Activated T-helper 1 cell treated with anti-CD3 and anti-CD28 coated beads, Interleukin-12 subunit alpha, Interleukin-12 subunit beta, Interleukin-2, Interleukin-4 antibody, amounts not matched to agents 30 ng/mL and 10 ng/mL and 1 ng/mL, durations not matched to agents 14 hours and 24 hours and 36 hours (primary cell): ENCODE measurements around the gene DNAH17. TPM values are rescaled to one million over a fixed set of nuclear protein-coding genes. Genes with fewer than 3 reads are reported as not detected.
"Not testable (repeated sequence)": the region's sequence is repeated elsewhere in the genome, so short reads cannot be mapped to it uniquely, and the experiment has no call there.

Source experiments
- DNase-seq: peaks from one replicate; pipeline ENCODE4 v3.0.0; 2021; ENCODE audit warnings: low spot score
- H3K27ac Mint-ChIP-seq: one replicate; pipeline ENCODE4 v1.8.0; 2021; ENCODE audit warnings: mild to moderate bottlenecking, mixed read lengths
- H3K27me3 Mint-ChIP-seq: one replicate; pipeline ENCODE4 v1.8.0; 2022; ENCODE audit warnings: mild to moderate bottlenecking, moderate library complexity, mixed read lengths; ENCODE audit not compliant: insufficient read depth
- H3K36me3 Mint-ChIP-seq: one replicate; pipeline ENCODE4 v1.8.0; 2021; ENCODE audit warnings: low read depth, mixed read lengths
- H3K4me1 Mint-ChIP-seq: one replicate; pipeline ENCODE4 v1.8.0; 2021; ENCODE audit warnings: low read depth, mixed read lengths
- H3K4me3 Mint-ChIP-seq: one replicate; pipeline ENCODE4 v1.8.0; 2021; ENCODE audit warnings: mild to moderate bottlenecking, moderate library complexity, mixed read lengths
- H3K9me3 Mint-ChIP-seq: one replicate; pipeline ENCODE4 v1.8.0; 2021; ENCODE audit warnings: mixed read lengths
- intact Hi-C: fragments of 100-400 bp; cut with micrococcal nuclease; formaldehyde crosslinking; loops from one replicate; pipeline ENCODE4 v1.15.1; 2024
- total RNA-seq: library from RNA; stranded (reverse); gene quantifications from 2 replicates; pipeline ENCODE4 v1.2.3, GENCODE V29; 2022

Gene DNAH17
- total RNA-seq, 1 donor from 2014 or later: 0.18 TPM

GRCh38 chr17:78512976-78513375 lies 64.2 kb downstream of the DNAH17 start:
- no peak for DNase-seq
- Mint-ChIP-seq H3K27me3 (peaks cover 2% of the 10 kb centered on the region), H3K36me3 (no peaks in the 10 kb centered on the region), H3K27ac (no peak overlapping the region), H3K9me3 (no peaks in the 10 kb centered on the region), H3K4me1 (no peaks in the 10 kb centered on the region), H3K4me3 (no peak overlapping the region)
- intact Hi-C loops: no loop called here

- H3K27me3 Mint-ChIP-seq: peaks cover 4% of the 10 kb centered on the region
- no peak overlapping the region for H3K4me3 Mint-ChIP-seq
- DNase-seq: no peak
- no peaks in the 10 kb centered on the region for H3K9me3 Mint-ChIP-seq
- no peak overlapping the region for H3K27ac Mint-ChIP-seq
- intact Hi-C loops: no loop called here
- no peaks in the 10 kb centered on the region for H3K36me3 Mint-ChIP-seq
- H3K4me1 Mint-ChIP-seq: no peaks in the 10 kb centered on the region
Observed at GRCh38 chr17:78510141-78511075, 66.8 kb downstream of the DNAH17 start.

GRCh38 chr17:78507526-78507925 lies 69.7 kb downstream of the DNAH17 start:
- Mint-ChIP-seq H3K27me3 (peaks cover 2% of the 10 kb centered on the region), H3K4me1 (no peaks in the 10 kb centered on the region), H3K4me3 (no peak overlapping the region), H3K9me3 (no peaks in the 10 kb centered on the region), H3K36me3 (no peaks in the 10 kb centered on the region), H3K27ac (no peak overlapping the region)
- DNase-seq: no peak
- intact Hi-C loops: no loop called here

DNA sequence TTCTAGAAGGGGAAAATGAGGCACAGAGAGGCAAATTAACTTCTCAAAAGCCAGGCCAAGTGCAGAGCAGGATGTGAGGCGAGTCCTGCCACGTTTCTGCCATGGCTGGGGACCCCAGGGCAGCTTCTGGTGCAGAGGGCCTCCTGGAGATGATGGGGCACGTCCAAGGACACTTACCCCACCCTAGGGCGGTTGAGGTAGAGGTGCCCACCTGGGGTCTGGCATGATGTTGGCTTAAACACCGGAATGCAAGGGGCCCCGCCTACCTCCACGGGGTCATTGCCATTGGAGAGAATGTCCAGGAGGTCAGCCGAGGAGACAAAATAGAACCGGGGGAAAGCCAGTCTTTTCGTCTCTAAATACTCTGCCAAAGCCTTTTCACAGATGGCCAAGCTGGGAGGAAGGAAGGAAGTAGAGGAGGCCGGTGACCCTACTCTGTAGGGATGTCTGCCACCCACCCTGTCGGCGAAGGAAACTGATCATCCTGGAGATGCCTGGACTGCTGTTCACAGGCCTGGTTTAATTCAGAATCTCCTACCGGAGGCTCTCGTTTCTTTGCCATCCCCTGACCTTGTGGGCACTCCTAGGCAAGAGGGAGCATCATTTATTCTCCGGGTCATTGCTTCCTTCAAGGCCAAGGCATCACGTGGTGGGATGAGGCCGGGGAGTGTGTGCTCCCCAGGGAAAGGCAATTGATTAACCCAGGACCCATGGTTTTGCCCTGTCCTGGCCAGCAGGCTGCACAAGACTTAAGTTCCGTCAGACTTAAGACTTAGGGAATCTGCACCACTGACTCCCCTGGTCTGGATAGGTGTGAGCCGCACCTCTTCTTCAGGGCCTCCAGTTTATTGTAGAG lies 70.5 kb downstream of the DNAH17 start:
- Mint-ChIP-seq H3K27ac (no peak overlapping the region), H3K36me3 (no peaks in the 10 kb centered on the region), H3K9me3 (no peaks in the 10 kb centered on the region), H3K4me1 (no peaks in the 10 kb centered on the region), H3K27me3 (peaks cover 2% of the 10 kb centered on the region), H3K4me3 (no peak overlapping the region)
- no peak for DNase-seq
- intact Hi-C loops: no loop called here

DNA sequence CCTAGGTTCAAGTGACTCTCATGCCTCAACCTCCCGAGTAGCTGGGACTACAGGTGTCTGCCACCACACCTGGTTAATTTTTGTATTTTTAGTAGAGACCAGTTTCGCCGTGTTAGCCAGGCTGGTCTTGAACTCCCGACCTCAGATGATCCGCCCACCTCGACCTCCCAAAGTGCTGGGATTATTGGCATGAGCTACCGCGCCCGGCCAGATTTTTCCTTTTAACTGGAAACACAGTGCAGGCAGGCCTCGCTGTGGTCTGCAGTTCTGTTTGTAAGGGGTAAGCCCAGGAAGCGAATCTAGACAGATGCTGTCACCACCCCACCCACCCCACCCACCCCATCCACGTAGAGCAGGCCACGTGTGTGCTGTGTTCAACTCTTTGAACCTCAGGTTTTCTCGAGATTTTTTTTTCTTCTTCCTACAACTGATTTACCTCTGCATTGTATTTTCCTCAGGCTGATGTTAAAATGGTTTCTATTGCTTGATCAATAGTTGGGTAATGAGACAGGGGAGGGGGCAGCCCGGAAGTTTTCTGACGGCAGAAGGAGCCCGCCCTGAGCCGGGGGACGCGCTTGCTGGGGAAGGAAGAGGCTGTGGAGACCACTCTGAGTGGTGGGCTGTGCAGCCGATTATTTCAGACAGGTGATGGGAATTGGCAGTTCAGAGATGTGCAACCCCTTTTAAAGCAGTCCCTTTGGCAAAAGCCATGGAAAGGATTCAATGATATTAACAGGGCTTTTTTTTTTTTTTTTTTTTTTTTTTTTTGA lies 72.9 kb downstream of the DNAH17 start:
- Mint-ChIP-seq H3K9me3 (no peaks in the 10 kb centered on the region), H3K27me3 (peaks cover 2% of the 10 kb centered on the region), H3K4me1 (no peaks in the 10 kb centered on the region), H3K27ac (no peak overlapping the region), H3K4me3 (no peak overlapping the region), H3K36me3 (no peaks in the 10 kb centered on the region)
- intact Hi-C loops: no loop called here
- no peak for DNase-seq

GRCh38 chr17:78503388-78503787 lies 73.8 kb downstream of the DNAH17 start:
- DNase-seq, H3K27me3 Mint-ChIP-seq, H3K27ac Mint-ChIP-seq, H3K36me3 Mint-ChIP-seq, intact Hi-C loops, H3K9me3 Mint-ChIP-seq, H3K4me1 Mint-ChIP-seq, H3K4me3 Mint-ChIP-seq: not testable (repeated sequence)

GRCh38 chr17:78502611-78503148 lies 74.5 kb downstream of the DNAH17 start:
- H3K36me3 Mint-ChIP-seq: no peaks in the 10 kb centered on the region
- intact Hi-C loops: no loop called here
- no peaks in the 10 kb centered on the region for H3K4me1 Mint-ChIP-seq
- no peak for DNase-seq
- H3K27ac Mint-ChIP-seq: no peak overlapping the region
- H3K27me3 Mint-ChIP-seq: peaks cover 2% of the 10 kb centered on the region
- H3K4me3 Mint-ChIP-seq: no peak overlapping the region
- no peaks in the 10 kb centered on the region for H3K9me3 Mint-ChIP-seq

DNA sequence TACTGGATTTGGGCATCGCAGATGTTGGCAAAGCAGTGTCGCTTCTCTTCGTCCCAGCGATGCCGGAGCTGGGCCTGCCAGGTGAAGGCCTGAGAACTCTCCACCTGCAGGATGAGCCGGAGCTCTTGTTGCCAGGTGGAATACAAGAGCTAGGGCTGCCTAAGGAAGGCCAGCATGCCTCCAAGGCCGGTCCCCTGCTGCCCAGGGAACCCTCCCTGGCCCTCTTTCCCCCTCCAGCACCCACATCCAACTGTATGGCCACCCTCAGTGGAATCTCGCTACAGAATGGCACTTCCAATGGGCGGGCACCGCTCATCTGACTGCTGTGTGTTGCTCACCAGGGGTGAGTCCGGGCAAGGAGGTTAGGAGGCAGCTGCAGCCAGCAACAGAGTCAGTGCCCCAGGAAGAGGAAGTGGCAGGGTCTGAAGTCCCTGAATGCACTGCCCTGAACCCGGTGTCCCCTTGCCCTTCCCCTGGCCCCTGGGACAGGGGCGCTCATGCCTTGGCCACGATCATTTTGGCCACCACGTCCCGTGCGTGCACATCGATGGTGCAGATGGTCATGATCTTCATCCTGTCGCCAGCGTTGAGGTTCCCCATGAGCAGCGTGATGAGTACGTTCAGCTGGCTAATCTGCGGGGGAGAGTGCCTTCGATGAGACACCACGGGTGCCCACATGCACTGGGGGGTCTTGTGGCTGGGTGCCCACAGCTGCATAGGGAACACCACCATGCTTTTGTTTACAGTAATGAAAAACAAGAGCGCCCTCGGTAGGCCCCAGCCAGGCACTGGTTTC lies 75.8 kb downstream of the DNAH17 start:
- no peak overlapping the region for H3K4me3 Mint-ChIP-seq
- H3K4me1 Mint-ChIP-seq: no peaks in the 10 kb centered on the region
- H3K27me3 Mint-ChIP-seq: no peaks in the 10 kb centered on the region
- intact Hi-C loops: no loop called here
- no peaks in the 10 kb centered on the region for H3K36me3 Mint-ChIP-seq
- H3K9me3 Mint-ChIP-seq: no peaks in the 10 kb centered on the region
- H3K27ac Mint-ChIP-seq: no peak overlapping the region
- DNase-seq: no peak

DNA sequence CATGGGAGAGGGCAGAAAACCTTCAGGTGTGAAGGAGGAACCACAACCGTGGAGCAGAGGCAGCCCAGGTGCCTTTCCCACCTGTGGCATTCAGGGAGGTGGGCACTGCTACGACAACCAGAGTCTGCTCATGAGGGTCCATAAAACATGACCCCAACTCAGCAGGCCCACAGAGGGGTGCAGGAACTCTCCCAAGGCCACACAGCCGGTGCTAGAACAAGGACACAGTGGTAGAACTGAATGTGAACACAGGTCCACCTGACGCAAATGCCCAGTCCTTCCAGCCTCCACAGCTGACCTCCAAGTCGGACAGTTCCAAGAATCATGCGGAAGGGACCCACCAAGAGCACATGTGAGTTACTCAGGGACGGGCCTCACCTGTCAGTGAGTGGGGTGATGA lies 76.4 kb downstream of the DNAH17 start:
- intact Hi-C loops: no loop called here
- Mint-ChIP-seq H3K9me3 (no peaks in the 10 kb centered on the region), H3K4me1 (no peaks in the 10 kb centered on the region), H3K27ac (no peak overlapping the region), H3K27me3 (no peaks in the 10 kb centered on the region), H3K36me3 (no peaks in the 10 kb centered on the region), H3K4me3 (no peak overlapping the region)
- DNase-seq: no peak

DNA sequence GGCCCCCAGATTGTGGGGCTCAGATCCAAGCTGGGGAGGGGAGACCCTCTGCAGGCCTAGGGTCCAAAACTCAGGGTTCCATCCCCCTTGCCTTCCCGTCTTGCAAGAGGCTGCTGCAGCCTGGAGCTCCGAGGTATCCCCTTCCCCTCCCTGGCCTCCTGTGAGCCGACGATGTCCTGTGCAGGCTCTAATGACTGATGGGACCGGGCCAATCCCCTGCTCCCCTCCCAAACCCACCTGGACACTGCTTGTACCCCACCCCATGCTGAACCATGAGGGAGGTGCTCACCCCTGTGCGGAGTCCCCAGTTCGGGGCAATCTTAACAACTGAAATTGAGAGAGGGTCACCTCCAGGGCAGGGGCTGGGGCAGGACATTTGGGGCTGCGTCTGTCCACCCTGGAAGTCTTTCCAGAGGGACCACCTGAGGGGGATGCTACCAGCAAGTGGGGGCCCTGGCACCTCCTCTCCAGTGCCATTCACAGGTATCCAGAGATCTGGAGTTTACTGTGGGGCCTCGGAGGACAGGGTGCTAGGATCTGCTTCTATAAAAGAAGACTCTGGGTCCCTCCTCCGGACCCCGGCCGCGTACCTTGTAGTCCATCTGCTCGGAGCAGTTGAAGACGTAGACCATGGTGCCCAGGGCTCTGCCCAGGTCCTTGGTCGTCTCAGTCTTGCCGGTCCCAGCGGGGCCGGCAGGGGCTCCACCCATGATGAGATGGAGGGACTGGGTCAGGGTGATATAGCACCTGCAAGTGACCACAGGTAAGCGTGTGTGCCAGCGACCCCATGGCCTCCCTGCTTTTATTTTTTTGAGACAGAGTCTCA lies 77.3 kb downstream of the DNAH17 start:
- DNase-seq: no peak
- Mint-ChIP-seq H3K9me3 (no peaks in the 10 kb centered on the region), H3K4me3 (no peak overlapping the region), H3K27me3 (no peaks in the 10 kb centered on the region), H3K27ac (no peak overlapping the region), H3K36me3 (no peaks in the 10 kb centered on the region), H3K4me1 (no peaks in the 10 kb centered on the region)
- intact Hi-C loops: no loop called here

DNA sequence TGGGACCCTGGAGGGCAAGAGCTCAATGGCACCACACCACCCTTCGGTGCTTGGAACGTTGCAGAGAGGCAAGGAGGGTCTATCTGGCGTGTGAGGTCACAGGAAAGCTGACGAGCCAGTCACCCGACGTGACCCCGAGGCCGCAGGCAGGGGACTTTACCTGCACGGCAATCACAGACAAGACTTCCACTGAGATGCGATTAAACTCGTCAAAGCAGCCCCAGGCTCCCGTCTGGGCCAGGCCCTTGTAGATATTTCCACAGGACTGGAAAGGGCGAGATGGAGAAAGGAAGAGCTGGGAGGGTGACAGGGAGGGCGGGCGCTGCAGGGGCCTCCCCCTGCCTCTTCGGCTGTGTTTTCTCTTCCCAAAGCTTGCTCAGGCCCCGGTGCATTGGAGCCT lies 78.3 kb downstream of the DNAH17 start:
- H3K36me3 Mint-ChIP-seq: no peaks in the 10 kb centered on the region
- no peaks in the 10 kb centered on the region for H3K9me3 Mint-ChIP-seq
- intact Hi-C loops: no loop called here

More for the DNA sequence above, 78.3 kb downstream of the DNAH17 start:
- no peaks in the 10 kb centered on the region for H3K4me1 Mint-ChIP-seq
- peaks cover 2% of the 10 kb centered on the region for H3K27me3 Mint-ChIP-seq
- no peak overlapping the region for H3K27ac Mint-ChIP-seq
- no peak for DNase-seq
- H3K4me3 Mint-ChIP-seq: no peak overlapping the region
